SJCRH30 (cell line): ENCODE data around the gene PAH. TPM values are rescaled to one million over a fixed set of nuclear protein-coding genes. Genes with fewer than 3 reads are reported as not detected.

Experiments
- DNase-seq, 2 experiments: peaks; one replicate each; pipeline ENCODE4 v3.0.0-alpha.2; 2015 to 2020
- H3K27ac ChIP-seq: fragments of 250-450 bp; sonication (Bioruptor Pico); 2 replicates; pipeline ENCODE4 v1.5.1; 2020; ENCODE audit warnings: mild to moderate bottlenecking, moderate library complexity
- H3K27me3 ChIP-seq: fragments of 250-450 bp; sonication (Bioruptor Pico); 2 replicates; pipeline ENCODE4 v1.5.1; 2020; ENCODE audit warnings: mild to moderate bottlenecking, moderate library complexity
- H3K36me3 ChIP-seq: fragments of 250-450 bp; sonication (Bioruptor Pico); 2 replicates; pipeline ENCODE4 v1.5.1; 2020; ENCODE audit warnings: mild to moderate bottlenecking, moderate library complexity
- H3K4me1 ChIP-seq: fragments of 250-450 bp; sonication (Bioruptor Pico); 2 replicates; pipeline ENCODE4 v1.5.1; 2020; ENCODE audit warnings: mild to moderate bottlenecking, moderate library complexity
- H3K4me3 ChIP-seq: fragments of 250-450 bp; sonication (Bioruptor Pico); 2 replicates; pipeline ENCODE4 v1.5.1; 2020; ENCODE audit warnings: mild to moderate bottlenecking, moderate library complexity
- H3K9me3 ChIP-seq: fragments of 250-450 bp; sonication (Bioruptor Pico); replicated peaks from 2 replicates; pipeline ENCODE4 v1.5.1; 2020; ENCODE audit warnings: mild to moderate bottlenecking, moderate library complexity
- total RNA-seq: library from RNA; depleted of rRNA; stranded (reverse); fragments of >200 nt; shearing (Covaris generic); gene quantifications from 2 replicates; pipeline ENCODE4 v1.2.3, GENCODE V29; 2014; rRNA removed

Gene PAH
- not detected in 2 replicates for total RNA-seq

DNA sequence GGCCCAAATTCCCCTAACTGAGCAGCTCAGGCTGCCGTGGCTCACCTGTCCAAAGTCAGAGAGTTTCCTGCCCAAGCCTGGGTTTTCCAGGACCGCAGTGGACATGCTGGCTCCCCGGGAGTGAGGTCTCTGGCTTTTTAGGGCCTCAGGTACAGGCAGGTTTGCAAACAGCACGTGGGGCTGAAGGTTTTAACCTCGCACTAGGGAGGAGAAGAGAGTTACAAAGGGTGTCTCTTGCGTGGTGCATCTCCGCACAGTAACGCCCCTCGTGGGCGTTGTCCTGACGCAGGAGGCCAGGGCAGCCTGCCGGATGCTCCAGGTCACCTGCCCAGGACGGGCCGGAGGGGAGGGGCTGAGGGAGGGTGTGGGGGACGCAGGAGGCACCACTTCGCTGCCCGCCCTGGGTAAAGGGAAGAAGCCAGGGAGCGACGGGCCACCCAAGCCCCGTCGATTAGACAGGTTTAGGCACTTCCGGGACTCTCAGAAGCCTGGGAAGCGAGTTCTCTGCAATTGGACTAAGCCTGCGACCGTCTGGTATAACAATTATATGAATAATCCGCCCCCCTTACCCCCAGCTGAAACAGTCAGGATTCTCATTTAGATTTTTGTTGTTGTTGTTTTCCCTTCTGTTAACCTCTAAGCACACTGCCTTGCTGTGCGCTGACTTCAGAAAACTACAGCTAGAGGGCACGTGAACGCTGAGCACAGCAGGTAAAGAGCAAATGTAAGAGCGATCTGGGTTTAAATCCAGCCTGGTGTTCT is at the start of gene PAH:
PAH (minus strand) TSS at position 219 of the 762 bp plus-strand sequence; CDS start at position 105, 114 bp downstream.
- no peak for DNase-seq
- Histone ChIP-seq H3K4me3 (no peak within 1 kb of the TSS), H3K4me1 (no peaks in the 10 kb centered on the region), H3K27me3 (no peaks in the 10 kb centered on the region), H3K36me3 (no peaks in the 10 kb centered on the region), H3K27ac (no peak within 1 kb of the TSS), H3K9me3 (no peaks in the 10 kb centered on the region)

DNA sequence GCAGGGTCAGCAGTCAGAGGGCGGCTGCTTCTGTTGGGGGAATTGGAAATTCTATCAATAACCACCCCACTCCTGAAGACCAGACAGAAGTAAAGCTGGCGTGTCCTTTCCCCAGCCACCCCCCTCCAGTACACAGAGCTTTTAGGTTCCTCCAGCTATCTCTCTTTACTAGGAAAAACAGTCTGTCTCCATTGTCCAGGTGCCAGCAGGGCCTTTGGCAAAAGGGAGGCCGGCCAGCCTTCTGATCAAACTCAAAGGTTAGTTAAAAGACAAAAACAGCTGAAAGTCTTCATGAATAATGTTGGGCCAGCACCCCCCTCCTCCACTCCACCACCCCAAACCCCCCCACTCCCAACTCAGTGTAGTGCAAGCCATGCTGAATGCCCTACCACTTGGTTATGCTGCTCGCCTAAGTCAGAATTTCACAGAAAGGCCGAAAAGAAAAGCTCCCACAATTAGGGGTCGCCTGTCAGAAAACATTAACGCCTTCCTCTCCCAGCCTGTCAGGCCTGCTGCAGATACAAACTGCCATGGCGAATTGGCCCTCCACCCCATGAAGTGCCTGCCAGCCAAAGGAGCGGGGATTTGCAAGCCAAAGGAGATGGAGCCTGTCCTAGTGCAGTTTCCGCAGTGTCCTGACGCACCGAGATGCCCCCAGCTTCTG is 49.3 kb upstream of the PAH start:
- Histone ChIP-seq H3K9me3 (no peaks in the 10 kb centered on the region), H3K27me3 (no peaks in the 10 kb centered on the region; the same call in 1 of the 2 replicates), H3K36me3 (no peaks in the 10 kb centered on the region), H3K4me3 (no peak overlapping the region), H3K4me1 (no peaks in the 10 kb centered on the region), H3K27ac (no peak overlapping the region)
- no peak for DNase-seq

GRCh38 chr12:102965281-102966155 is 48.5 kb upstream of the PAH start:
- H3K4me1 ChIP-seq: no peaks in the 10 kb centered on the region
- no peaks in the 10 kb centered on the region for H3K36me3 ChIP-seq
- no peak overlapping the region for H3K27ac ChIP-seq
- no peak for DNase-seq
- no peaks in the 10 kb centered on the region; the same call in 1 of the 2 replicates for H3K27me3 ChIP-seq
- H3K9me3 ChIP-seq: no peaks in the 10 kb centered on the region
- H3K4me3 ChIP-seq: no peak overlapping the region

DNA sequence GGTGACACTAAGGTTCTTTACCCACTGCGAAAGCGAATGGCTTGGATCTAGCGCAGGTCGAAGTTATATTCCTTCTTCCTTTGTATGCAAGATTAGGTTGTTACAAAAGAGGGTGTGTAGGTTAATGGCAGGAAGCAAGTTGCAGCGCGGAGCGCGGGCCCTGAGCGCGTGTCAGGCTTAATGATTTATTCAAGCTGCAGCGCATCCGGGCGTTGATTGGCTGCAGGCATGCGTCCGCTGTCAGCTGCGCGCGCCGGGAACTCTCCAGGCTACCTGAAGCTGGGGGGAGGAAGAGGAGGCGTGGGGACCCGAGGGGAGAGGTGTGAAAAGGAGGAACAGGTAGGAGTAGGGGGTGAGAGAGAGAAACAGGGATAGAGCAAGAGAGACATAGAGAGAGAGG is 47.8 kb upstream of the PAH start:
- no peaks in the 10 kb centered on the region for H3K9me3 ChIP-seq
- no peaks in the 10 kb centered on the region; the same call in 1 of the 2 replicates for H3K27me3 ChIP-seq
- no peaks in the 10 kb centered on the region for H3K36me3 ChIP-seq
- H3K4me3 ChIP-seq: no peak overlapping the region
- H3K4me1 ChIP-seq: no peaks in the 10 kb centered on the region
- no peak overlapping the region for H3K27ac ChIP-seq
- no peak for DNase-seq

GRCh38 chr12:102963796-102964195 is 46.8 kb upstream of the PAH start:
- Histone ChIP-seq H3K9me3 (no peaks in the 10 kb centered on the region), H3K27me3 (no peaks in the 10 kb centered on the region; the same call in 1 of the 2 replicates), H3K4me1 (no peaks in the 10 kb centered on the region), H3K36me3 (no peaks in the 10 kb centered on the region), H3K4me3 (no peak overlapping the region), H3K27ac (no peak overlapping the region)
- no peak for DNase-seq

DNA sequence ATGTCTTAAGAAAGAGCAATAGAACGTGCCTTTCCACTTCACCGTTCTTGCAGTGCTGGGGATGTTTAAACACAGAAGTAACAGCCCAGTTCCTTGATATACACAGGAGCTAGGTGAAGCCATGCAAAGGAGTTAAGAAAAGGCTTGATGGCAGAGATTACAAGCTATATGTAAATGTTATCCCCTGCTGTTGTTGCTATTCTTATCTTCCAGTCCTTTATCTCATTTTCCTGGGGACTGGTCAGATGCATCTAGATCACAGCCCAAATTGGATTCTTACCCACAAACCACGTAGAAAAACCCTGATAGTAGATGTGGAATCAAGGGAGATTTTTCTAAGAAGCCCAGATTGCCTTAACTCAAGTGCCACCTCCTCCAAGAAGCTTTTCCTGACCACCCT is 45.9 kb upstream of the PAH start:
- Histone ChIP-seq H3K27me3 (no peaks in the 10 kb centered on the region; the same call in 1 of the 2 replicates), H3K4me3 (no peak overlapping the region), H3K4me1 (no peaks in the 10 kb centered on the region), H3K36me3 (no peaks in the 10 kb centered on the region), H3K27ac (no peak overlapping the region), H3K9me3 (no peaks in the 10 kb centered on the region)
- DNase-seq: no peak

- Histone ChIP-seq H3K27ac (no peak overlapping the region), H3K9me3 (no peaks in the 10 kb centered on the region), H3K36me3 (no peaks in the 10 kb centered on the region), H3K4me1 (no peaks in the 10 kb centered on the region), H3K27me3 (no peaks in the 10 kb centered on the region; the same call in 1 of the 2 replicates), H3K4me3 (no peak overlapping the region)
- DNase-seq: no peak
Observed at GRCh38 chr12:102962532-102962931, 45.5 kb upstream of the PAH start.

DNA sequence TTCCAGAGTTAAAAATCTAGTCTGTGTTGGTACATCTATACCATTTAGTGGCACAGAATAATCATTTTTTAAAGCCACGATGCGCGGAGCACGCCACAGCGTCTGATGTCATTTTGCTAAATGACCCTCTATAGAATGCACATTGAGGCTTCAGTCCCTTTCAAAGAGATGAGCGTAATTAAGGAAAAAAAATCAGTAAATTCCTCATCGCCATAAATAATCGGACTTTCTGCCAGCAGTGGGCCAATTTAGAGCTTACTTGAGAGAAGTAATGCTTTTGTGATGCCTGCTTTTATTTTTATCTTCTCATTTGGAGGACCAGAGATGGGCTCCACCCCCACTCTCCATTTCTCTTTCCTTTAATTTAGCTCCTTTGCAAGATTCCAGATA is 44.4 kb upstream of the PAH start:
- Histone ChIP-seq H3K4me3 (no peak overlapping the region), H3K4me1 (no peaks in the 10 kb centered on the region), H3K27ac (no peak overlapping the region), H3K36me3 (no peaks in the 10 kb centered on the region), H3K9me3 (no peaks in the 10 kb centered on the region), H3K27me3 (no peaks in the 10 kb centered on the region; the same call in 1 of the 2 replicates)
- DNase-seq: no peak

GRCh38 chr12:102960766-102961465 is 43.9 kb upstream of the PAH start:
- H3K27ac ChIP-seq: no peak overlapping the region
- H3K36me3 ChIP-seq: no peaks in the 10 kb centered on the region
- no peak overlapping the region for H3K4me3 ChIP-seq
- H3K27me3 ChIP-seq: no peaks in the 10 kb centered on the region; the same call in 1 of the 2 replicates
- H3K4me1 ChIP-seq: no peaks in the 10 kb centered on the region
- no peak for DNase-seq
- no peaks in the 10 kb centered on the region for H3K9me3 ChIP-seq

- Histone ChIP-seq H3K27me3 (no peaks in the 10 kb centered on the region; the same call in 1 of the 2 replicates), H3K4me3 (no peak overlapping the region)
Observed at GRCh38 chr12:102959391-102959790, 42.3 kb upstream of the PAH start.

GRCh38 chr12:102958830-102959176 is 41.8 kb upstream of the PAH start:
- no peaks in the 10 kb centered on the region for H3K36me3 ChIP-seq
- H3K27ac ChIP-seq: no peak overlapping the region
- no peaks in the 10 kb centered on the region for H3K9me3 ChIP-seq
- H3K27me3 ChIP-seq: no peaks in the 10 kb centered on the region; the same call in 1 of the 2 replicates
- no peaks in the 10 kb centered on the region for H3K4me1 ChIP-seq
- no peak for DNase-seq
- H3K4me3 ChIP-seq: no peak overlapping the region

More at GRCh38 chr12:102959391-102959790, 42.3 kb upstream of the PAH start:
- no peaks in the 10 kb centered on the region for H3K9me3 ChIP-seq
- H3K36me3 ChIP-seq: no peaks in the 10 kb centered on the region
- H3K27ac ChIP-seq: no peak overlapping the region
- no peaks in the 10 kb centered on the region for H3K4me1 ChIP-seq
- DNase-seq: no peak

GRCh38 chr12:102958073-102958829 is 41.2 kb upstream of the PAH start:
- Histone ChIP-seq H3K9me3 (no peaks in the 10 kb centered on the region), H3K36me3 (no peaks in the 10 kb centered on the region), H3K4me3 (no peak overlapping the region), H3K27me3 (no peaks in the 10 kb centered on the region; the same call in 1 of the 2 replicates), H3K27ac (no peak overlapping the region), H3K4me1 (no peaks in the 10 kb centered on the region)
- DNase-seq: no peak

GRCh38 chr12:102957339-102958050 is 40.5 kb upstream of the PAH start, which contains the start of gene ASCL1:
ASCL1 (plus strand) TSS chr12:102957674; CDS start chr12:102958245, 571 bp downstream.
- no peaks in the 10 kb centered on the region for H3K4me1 ChIP-seq
- H3K27me3 ChIP-seq: no peaks in the 10 kb centered on the region
- DNase-seq: no peak
- no peak within 1 kb of the TSS for H3K4me3 ChIP-seq
- H3K27ac ChIP-seq: no peak within 1 kb of the TSS
- no peaks in the 10 kb centered on the region for H3K36me3 ChIP-seq
- no peaks in the 10 kb centered on the region for H3K9me3 ChIP-seq
